Activated CD4-positive, alpha-beta T cell treated with anti-CD3 and anti-CD28 coated beads, Interleukin-2, Interleukin-6, amounts not matched to agents 100 ng/mL and 50 ng/mL, durations not matched to agents 16 hours and 8 hours (primary cell): ENCODE results near the gene VPS16.

ENCODE experiments used
- DNase-seq: peaks from one replicate; pipeline ENCODE4 v3.0.0-alpha.2; 2020

Gene VPS16

DNA sequence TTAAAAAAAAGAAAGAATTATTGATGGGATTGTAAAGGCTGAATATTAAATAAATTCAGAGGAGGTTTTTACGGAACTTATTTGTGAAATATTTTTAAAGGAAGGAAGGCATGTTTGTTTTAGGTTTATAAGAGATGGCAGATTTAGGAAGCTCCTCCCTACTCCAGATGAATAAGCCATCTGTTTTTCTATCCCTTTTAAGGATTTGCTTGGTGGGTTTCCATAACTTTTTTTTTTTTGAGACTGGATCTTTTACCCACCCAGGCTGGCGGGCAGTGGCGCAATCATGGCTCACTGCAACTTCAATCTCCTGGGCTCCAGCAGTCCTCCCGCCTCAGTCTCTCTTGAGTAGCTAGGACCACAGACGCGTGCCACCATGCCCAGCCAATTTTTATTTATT lies 63.1 kb downstream of the VPS16 start:
- no peak for DNase-seq

DNA sequence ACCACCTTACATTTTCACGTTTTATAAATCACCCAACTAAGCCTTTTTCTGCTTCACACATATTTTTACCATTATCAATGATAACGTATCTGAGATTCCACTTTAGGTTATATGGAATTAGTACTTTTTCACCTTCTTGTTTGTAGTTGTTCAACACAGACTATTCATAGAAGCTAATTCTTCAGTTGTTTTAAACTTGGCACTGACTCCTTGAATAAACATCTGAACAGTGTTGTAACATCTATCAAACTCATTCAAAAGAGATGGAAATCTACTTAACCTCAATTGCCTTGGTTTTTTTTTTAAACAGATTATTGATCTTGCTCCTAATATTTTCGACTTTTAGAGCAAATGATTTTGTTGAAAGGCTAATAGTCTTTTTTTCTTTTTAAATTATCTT lies 67.0 kb downstream of the VPS16 start:
- DNase-seq = no peak

DNA sequence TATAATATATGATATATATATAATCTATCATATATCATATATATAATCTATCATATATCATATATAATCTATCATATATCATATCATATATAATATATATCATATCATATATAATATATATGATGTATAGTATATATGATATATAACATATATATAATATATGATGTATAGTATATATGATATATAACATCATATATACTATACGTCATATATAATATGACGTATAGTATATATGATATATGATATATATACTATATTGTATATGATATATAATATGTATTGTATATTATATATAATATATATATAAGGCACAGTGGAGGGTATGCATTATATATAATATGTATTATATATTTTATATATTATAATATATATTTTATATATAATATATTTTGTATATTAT lies 69.4 kb downstream of the VPS16 start:
- no peak for DNase-seq

DNA sequence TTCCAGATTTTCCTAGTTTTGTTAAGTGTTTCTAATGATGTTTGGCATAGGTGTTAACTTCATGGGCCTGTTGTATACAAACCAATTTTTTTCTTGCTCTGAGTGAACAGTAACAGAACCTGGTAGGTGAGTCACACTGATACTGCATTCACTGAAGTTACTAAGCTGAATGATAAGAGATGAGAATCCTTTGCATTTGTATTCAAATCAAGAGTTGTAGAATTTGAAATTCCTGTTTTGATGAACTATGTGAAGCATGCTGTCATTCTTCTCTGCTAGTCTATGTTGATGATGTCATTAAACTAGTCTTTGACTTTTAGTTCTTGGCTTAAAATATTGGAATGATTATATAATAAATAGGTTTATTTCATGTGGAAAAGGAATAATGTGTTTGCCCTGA lies 70.7 kb downstream of the VPS16 start:
- peak; percentile 68 for DNase-seq

DNA sequence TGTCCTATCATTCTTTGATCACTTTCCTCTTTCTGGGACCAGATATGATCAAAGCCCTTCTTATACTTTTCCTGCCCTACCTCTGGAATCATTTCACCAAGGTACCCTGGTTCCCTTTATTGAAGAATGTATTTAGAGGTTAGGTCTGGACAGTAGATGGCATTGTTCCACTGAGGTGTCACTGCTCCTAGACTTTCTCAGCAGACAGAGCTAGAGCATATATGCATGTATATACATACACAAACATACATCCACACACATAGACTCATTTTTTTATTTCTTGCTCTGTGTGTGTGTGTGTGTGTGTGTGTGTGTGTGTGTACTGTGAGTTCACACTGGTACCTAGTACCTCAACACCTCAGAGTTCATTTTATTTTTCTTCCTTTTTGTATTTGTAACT lies 73.6 kb downstream of the VPS16 start:
- DNase-seq = peak; percentile 6
